Fibroblast of lung (primary cell): Measurements from ENCODE around the gene RAP1GAP.

Experiments used
- EZH2 ChIP-seq: IDR thresholded peaks from 2 replicates; pipeline ENCODE4 v1.5.1; 2012; ENCODE audit warnings: low read length, control low read depth, mild to moderate bottlenecking; ENCODE audit errors: missing control alignments
- TF ChIP-seq, protein P1 (sequence below), 2 donors: IDR thresholded peaks in 1 of 2; conservative IDR thresholded peaks in 1 of 2; 1 replicate in 1 of 2; 2 replicates in 1 of 2; pipeline ENCODE4 v1.5.1; 2011 to 2012; ENCODE audit warnings: low read length in 2 of 2, control low read depth in 1 of 2, inconsistent platforms in 1 of 2, low read depth in 1 of 2, mild to moderate bottlenecking in 1 of 2

DNA sequence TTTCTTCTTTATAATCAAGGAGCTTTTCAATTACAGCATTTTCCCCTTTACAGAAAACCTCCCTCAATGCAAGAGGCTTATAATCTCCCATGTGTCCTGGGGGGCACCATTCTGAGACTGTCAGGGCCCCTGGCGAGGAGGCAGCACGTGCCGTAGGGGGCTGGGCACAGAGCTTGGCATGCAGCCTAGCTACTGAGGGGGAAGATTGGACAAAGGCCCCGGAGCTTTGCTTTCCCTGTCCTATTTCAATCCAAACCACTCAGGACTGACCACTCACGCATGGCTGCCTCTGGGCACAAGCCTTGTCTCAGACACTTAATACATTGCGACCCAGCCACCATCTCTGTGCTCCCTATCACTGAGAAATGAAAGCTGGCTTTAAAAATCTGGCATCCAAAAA, 2.8 kb upstream of the RAP1GAP start:
- TF ChIP-seq, protein P1, sequence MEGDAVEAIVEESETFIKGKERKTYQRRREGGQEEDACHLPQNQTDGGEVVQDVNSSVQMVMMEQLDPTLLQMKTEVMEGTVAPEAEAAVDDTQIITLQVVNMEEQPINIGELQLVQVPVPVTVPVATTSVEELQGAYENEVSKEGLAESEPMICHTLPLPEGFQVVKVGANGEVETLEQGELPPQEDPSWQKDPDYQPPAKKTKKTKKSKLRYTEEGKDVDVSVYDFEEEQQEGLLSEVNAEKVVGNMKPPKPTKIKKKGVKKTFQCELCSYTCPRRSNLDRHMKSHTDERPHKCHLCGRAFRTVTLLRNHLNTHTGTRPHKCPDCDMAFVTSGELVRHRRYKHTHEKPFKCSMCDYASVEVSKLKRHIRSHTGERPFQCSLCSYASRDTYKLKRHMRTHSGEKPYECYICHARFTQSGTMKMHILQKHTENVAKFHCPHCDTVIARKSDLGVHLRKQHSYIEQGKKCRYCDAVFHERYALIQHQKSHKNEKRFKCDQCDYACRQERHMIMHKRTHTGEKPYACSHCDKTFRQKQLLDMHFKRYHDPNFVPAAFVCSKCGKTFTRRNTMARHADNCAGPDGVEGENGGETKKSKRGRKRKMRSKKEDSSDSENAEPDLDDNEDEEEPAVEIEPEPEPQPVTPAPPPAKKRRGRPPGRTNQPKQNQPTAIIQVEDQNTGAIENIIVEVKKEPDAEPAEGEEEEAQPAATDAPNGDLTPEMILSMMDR (conservative IDR thresholded peaks at IDR 0.05 in 1 of 2, IDR thresholded peaks at IDR 0.05 in 1 of 2; ENCODE audit: low read depth in 1 of 2, low read length in 2 of 2), result no peak
- TF ChIP-seq EZH2, result no peak
